Measurements from ENCODE around the gene ARRDC3.
A peak's percentile ranks its signal among the peaks of the same experiment; 100 is the strongest.
"Not testable (repeated sequence)": the region's sequence is repeated elsewhere in the genome, so short reads cannot be mapped to it uniquely, and the experiment has no call there.

The ARRDC3 gene

DNA sequence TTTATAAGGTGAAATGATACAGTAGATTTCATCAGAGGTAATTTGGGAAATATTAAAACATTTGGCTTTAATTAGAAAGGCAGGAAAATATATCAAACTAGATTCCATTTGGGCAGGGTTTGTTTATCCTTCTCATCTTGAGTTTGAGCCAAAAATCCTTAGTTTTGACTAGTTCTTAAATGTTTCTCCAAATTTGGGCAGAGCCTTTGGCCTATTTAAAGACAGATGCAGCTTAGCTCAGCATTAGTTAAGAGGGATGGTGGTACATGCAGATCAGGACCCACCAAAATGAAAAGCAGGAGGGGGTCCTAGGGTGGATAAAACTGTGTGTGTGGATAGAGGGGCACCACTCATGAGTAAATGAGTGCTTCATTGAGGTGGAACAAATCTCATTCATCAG lies 20.3 kb upstream of the ARRDC3 start:
- no peak for DNase-seq (ENCODE audit: low read depth)
- H3K4me3 ChIP-seq (ENCODE audit: low read length), result no peak overlapping the region
- TF ChIP-seq, protein P1, sequence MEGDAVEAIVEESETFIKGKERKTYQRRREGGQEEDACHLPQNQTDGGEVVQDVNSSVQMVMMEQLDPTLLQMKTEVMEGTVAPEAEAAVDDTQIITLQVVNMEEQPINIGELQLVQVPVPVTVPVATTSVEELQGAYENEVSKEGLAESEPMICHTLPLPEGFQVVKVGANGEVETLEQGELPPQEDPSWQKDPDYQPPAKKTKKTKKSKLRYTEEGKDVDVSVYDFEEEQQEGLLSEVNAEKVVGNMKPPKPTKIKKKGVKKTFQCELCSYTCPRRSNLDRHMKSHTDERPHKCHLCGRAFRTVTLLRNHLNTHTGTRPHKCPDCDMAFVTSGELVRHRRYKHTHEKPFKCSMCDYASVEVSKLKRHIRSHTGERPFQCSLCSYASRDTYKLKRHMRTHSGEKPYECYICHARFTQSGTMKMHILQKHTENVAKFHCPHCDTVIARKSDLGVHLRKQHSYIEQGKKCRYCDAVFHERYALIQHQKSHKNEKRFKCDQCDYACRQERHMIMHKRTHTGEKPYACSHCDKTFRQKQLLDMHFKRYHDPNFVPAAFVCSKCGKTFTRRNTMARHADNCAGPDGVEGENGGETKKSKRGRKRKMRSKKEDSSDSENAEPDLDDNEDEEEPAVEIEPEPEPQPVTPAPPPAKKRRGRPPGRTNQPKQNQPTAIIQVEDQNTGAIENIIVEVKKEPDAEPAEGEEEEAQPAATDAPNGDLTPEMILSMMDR (conservative IDR thresholded peaks at IDR 0.05; ENCODE audit: low read depth, low read length), result no peak

DNA sequence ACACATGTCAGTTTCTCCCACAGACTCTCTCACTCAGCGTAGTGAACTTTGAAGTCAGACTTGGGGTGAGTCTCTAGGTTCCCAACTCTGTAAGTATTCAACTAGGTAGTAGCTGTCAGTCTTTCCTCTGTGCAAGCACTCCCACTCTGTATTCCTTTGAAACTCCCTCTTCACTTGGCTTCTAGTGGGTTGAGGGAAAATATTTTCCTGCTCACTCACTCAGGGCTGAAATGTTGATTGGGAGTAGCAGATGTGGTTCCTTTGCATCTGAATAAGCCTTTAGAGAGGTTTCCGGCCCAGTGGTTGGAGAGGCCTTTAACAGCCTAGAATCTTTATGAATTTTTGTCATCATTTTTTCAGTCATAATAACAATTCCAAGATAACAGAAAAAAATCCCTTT lies 18.1 kb upstream of the ARRDC3 start:
- no peak overlapping the region for H3K4me3 ChIP-seq (ENCODE audit: low read length)
- no peak for DNase-seq (ENCODE audit: low read depth)
- TF ChIP-seq, protein P1 (conservative IDR thresholded peaks at IDR 0.05; ENCODE audit: low read depth, low read length), result no peak

GRCh38 chr5:91397791-91398190 lies 14.7 kb upstream of the ARRDC3 start:
- no peak overlapping the region for H3K4me3 ChIP-seq (ENCODE audit: low read length)
- DNase-seq (ENCODE audit: low read depth), result no peak
- TF ChIP-seq, protein P1 (conservative IDR thresholded peaks at IDR 0.05; ENCODE audit: low read depth, low read length), result no peak

GRCh38 chr5:91390268-91390667 lies 7.2 kb upstream of the ARRDC3 start:
- no peak for DNase-seq (ENCODE audit: low read depth)
- TF ChIP-seq, protein P1 (conservative IDR thresholded peaks at IDR 0.05; ENCODE audit: low read depth, low read length), result no peak
- no peak overlapping the region for H3K4me3 ChIP-seq (ENCODE audit: low read length)

GRCh38 chr5:91389555-91389954 lies 6.4 kb upstream of the ARRDC3 start:
- not testable (repeated sequence) for DNase-seq (ENCODE audit: low read depth); H3K4me3 ChIP-seq (ENCODE audit: low read length)

- TF ChIP-seq, protein P1 (conservative IDR thresholded peaks at IDR 0.05; ENCODE audit: low read depth, low read length), result no peak
- DNase-seq (ENCODE audit: low read depth), result no peak
- no peak overlapping the region for H3K4me3 ChIP-seq (ENCODE audit: low read length)
Measured at GRCh38 chr5:91388362-91388761, 5.2 kb upstream of the ARRDC3 start.

DNA sequence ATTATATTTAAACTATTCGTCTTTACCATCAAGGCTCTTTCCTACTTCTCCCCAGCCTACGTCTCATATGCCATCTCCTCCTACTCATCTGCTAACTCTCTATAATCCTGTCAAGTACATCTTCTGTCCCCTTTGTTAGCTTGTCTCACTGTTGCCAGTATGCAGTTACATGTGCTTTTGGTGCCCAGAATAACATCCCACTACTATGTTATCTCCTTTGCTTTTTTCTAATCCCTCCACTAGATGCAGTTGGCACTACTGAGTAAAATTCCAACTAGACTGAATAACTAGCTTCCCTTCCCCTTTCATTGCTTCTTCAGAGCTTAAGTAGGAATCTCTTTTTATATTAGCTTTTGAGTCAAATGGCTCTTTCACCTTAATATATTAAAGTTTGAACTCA lies 3.0 kb upstream of the ARRDC3 start:
- no peak overlapping the region for H3K4me3 ChIP-seq (ENCODE audit: low read length)
- TF ChIP-seq, protein P1 (conservative IDR thresholded peaks at IDR 0.05; ENCODE audit: low read depth, low read length), result peak; percentile 5
- no peak for DNase-seq (ENCODE audit: low read depth)

DNA sequence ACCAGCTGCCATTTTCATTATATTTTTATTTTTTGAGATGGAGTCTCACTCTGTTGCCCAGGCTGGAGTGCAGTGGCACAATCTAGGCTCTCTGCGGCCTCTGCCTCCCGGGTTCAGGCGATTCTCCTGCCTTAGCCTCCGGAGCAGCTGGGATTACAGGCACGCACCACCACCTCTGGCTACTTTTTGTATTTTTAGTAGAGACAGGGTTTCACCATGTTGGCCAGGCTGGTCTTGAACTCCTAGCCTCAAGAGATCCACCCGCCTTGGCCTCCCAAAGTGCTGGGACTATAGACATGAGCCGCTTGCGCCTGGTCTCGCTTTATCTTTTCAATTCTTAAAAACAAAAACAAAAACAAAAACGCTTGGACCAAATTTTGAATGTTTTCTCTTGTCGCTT lies 2.5 kb upstream of the ARRDC3 start:
- DNase-seq (ENCODE audit: low read depth); H3K4me3 ChIP-seq (ENCODE audit: low read length): not testable (repeated sequence)

Data from retinal pigment epithelial cell (primary cell).